Natural killer cell (primary cell): ENCODE data around the gene FAM107B. TPM values are rescaled to one million over a fixed set of nuclear protein-coding genes. Genes with fewer than 3 reads are reported as not detected.

Experiments
- ATAC-seq, 3 donors: fragments of 150-1000 bp in 2 of 3; fragments of 200-7000 bp in 1 of 3; cut with Tn5 transposase; 1 replicate in 1 of 3; 2 replicates in 2 of 3; pipeline ENCODE4 v1.10.0; 2021; ENCODE audit warnings: mild to moderate bottlenecking in 2 of 3, moderate library complexity in 2 of 3
- DNase-seq, 2 donors: peaks; one replicate each; pipeline versions ENCODE4 v3.0.0 to v3.0.0-alpha.2; 2013 to 2021; ENCODE audit warnings: mixed read lengths in 1 of 2
- H3K27ac ChIP-seq: one replicate; pipeline ENCODE4 v1.5.1; 2013; ENCODE audit warnings: mild to moderate bottlenecking, low read length
- H3K27me3 ChIP-seq: one replicate; pipeline ENCODE4 v1.6.1; 2013; ENCODE audit warnings: low read length; ENCODE audit not compliant: control insufficient read depth, insufficient read depth
- H3K36me3 ChIP-seq: one replicate; pipeline ENCODE4 v1.6.1; 2013; ENCODE audit warnings: low read length; ENCODE audit not compliant: control insufficient read depth, insufficient read depth
- H3K4me1 ChIP-seq: one replicate; pipeline ENCODE4 v1.6.1; 2013; ENCODE audit warnings: low read length; ENCODE audit not compliant: control insufficient read depth, insufficient read depth
- H3K4me3 ChIP-seq: one replicate; pipeline ENCODE4 v1.5.1; 2013; ENCODE audit warnings: low read length
- H3K9me3 ChIP-seq: one replicate; pipeline ENCODE4 v1.6.1; 2013; ENCODE audit warnings: low read length; ENCODE audit not compliant: control insufficient read depth, insufficient read depth
- H3K27ac Mint-ChIP-seq, 2 donors: one replicate each; pipeline ENCODE4 v1.8.0; 2022; ENCODE audit warnings: mild to moderate bottlenecking in 2 of 2, mixed read lengths in 2 of 2, moderate library complexity in 1 of 2
- H3K27me3 Mint-ChIP-seq, 2 donors: one replicate each; pipeline ENCODE4 v1.8.0; 2022; ENCODE audit warnings: low read depth in 2 of 2, mixed read lengths in 2 of 2
- H3K36me3 Mint-ChIP-seq: one replicate; pipeline ENCODE4 v1.8.0; 2022; ENCODE audit warnings: mixed read lengths
- H3K4me1 Mint-ChIP-seq, 2 donors: one replicate each; pipeline ENCODE4 v1.8.0; 2022; ENCODE audit warnings: mixed read lengths in 2 of 2
- H3K4me3 Mint-ChIP-seq: one replicate; pipeline ENCODE4 v1.8.0; 2022; ENCODE audit warnings: mild to moderate bottlenecking, moderate library complexity, mixed read lengths
- H3K9me3 Mint-ChIP-seq, 2 donors: one replicate each; pipeline ENCODE4 v1.8.0; 2022; ENCODE audit warnings: mixed read lengths in 2 of 2
- CTCF ChIP-seq: fragments of 200-600 bp; IDR thresholded peaks from one replicate; pipeline ENCODE4 v1.8.0; 2022; ENCODE audit warnings: antibody characterized with exemption
- WGBS: methylation state at CpG from one replicate; pipeline ENCODE4 v1.1.7; 2013; ENCODE audit warnings: missing lambda C conversion rate; ENCODE audit not compliant: insufficient coverage; 5-methylcytosine and 5-hydroxymethylcytosine counted together
- intact Hi-C: fragments of 100-400 bp; cut with micrococcal nuclease; formaldehyde crosslinking; loops from one replicate; pipeline ENCODE4 v1.14.2; 2022
- total RNA-seq, 4 donors: library from RNA; stranded (reverse); fragments of 120-200 nt in 1 of 4; gene quantifications; one replicate each; pipeline versions ENCODE4 v1.2.3 to v1.2.4, GENCODE V29; 2013 to 2022

FAM107B gene
- total RNA-seq, 3 donors from 2014 or later (not counting 1 experiment from before 2014, with no cell fraction given), result 165 to 226 (median 224) TPM

GRCh38 chr10:14724931-14725330 is 49.8 kb downstream of the FAM107B start:
- no CpG with 5 or more reads among the region's 2 CpGs for WGBS

GRCh38 chr10:14723052-14723689 is 51.5 kb downstream of the FAM107B start:
- H3K9me3 ChIP-seq, result no peaks in the 10 kb centered on the region
- Mint-ChIP-seq H3K4me3 (peak overlapping the region; percentile 17), H3K4me1 (peaks cover 18 to 24% of the 10 kb centered on the region in 2 donors), H3K9me3 (no peaks in the 10 kb centered on the region), H3K27me3 (no peaks in the 10 kb centered on the region), H3K27ac (peak overlapping the region; percentile 74 to 81), H3K36me3 (no peaks in the 10 kb centered on the region)
- ATAC-seq (peak; percentile 66 to 94 (median 73)), DNase-seq (peak in 1 of 2 donors; percentile 70)
- H3K27me3 ChIP-seq, result no peaks in the 10 kb centered on the region
- H3K4me1 ChIP-seq, result peaks cover 11% of the 10 kb centered on the region
- H3K36me3 ChIP-seq, result no peaks in the 10 kb centered on the region
- H3K4me3 ChIP-seq, result no peak overlapping the region
- peak overlapping the region; percentile 28 for H3K27ac ChIP-seq
- WGBS, result 25% methylated on average over 5 of the region's 5 CpGs
- intact Hi-C loops, result no loop called here
- TF ChIP-seq CTCF, result no peak

More at GRCh38 chr10:14724931-14725330, 49.8 kb downstream of the FAM107B start:
- Mint-ChIP-seq H3K27me3 (no peaks in the 10 kb centered on the region), H3K36me3 (no peaks in the 10 kb centered on the region), H3K4me3 (no peak overlapping the region), H3K4me1 (peaks cover 18 to 24% of the 10 kb centered on the region in 2 donors), H3K27ac (no peak overlapping the region), H3K9me3 (no peaks in the 10 kb centered on the region)
- no peak for TF ChIP-seq CTCF
- ATAC-seq (no peak), DNase-seq (no peak)
- no peak overlapping the region for H3K4me3 ChIP-seq
- no peaks in the 10 kb centered on the region for H3K9me3 ChIP-seq
- H3K27me3 ChIP-seq, result no peaks in the 10 kb centered on the region
- peaks cover 11% of the 10 kb centered on the region for H3K4me1 ChIP-seq
- H3K36me3 ChIP-seq, result no peaks in the 10 kb centered on the region
- H3K27ac ChIP-seq, result no peak overlapping the region
- intact Hi-C loops, result no loop called here

GRCh38 chr10:14717552-14717951 is 57.1 kb downstream of the FAM107B start:
- H3K27ac Mint-ChIP-seq, result no peak overlapping the region

More at GRCh38 chr10:14717552-14717951, 57.1 kb downstream of the FAM107B start:
- Mint-ChIP-seq H3K36me3 (no peaks in the 10 kb centered on the region), H3K9me3 (no peaks in the 10 kb centered on the region), H3K27me3 (no peaks in the 10 kb centered on the region), H3K4me3 (no peak overlapping the region), H3K4me1 (peaks cover 0 to 5% of the 10 kb centered on the region in 2 donors)
- Histone ChIP-seq H3K27ac (no peak overlapping the region), H3K36me3 (no peaks in the 10 kb centered on the region), H3K27me3 (no peaks in the 10 kb centered on the region), H3K9me3 (no peaks in the 10 kb centered on the region), H3K4me3 (no peak overlapping the region), H3K4me1 (no peaks in the 10 kb centered on the region)
- intact Hi-C loops, result no loop called here
- DNase-seq (no peak), ATAC-seq (no peak)
- no peak for TF ChIP-seq CTCF
- 81% methylated on average over 5 of the region's 5 CpGs for WGBS
